ENCODE measurements around the gene FDXACB1.

The FDXACB1 gene

GRCh38 chr11:111841370-111842053 lies 37.5 kb downstream of the FDXACB1 start:
- peak; percentile 95 for DNase-seq

GRCh38 chr11:111840143-111840542 lies 38.8 kb downstream of the FDXACB1 start:
- no peak for DNase-seq

- no peak for DNase-seq
Measured at GRCh38 chr11:111838054-111838453, 40.9 kb downstream of the FDXACB1 start.

- DNase-seq, result no peak
Measured at GRCh38 chr11:111837366-111837891, 41.5 kb downstream of the FDXACB1 start.

GRCh38 chr11:111836721-111837120 lies 42.2 kb downstream of the FDXACB1 start:
- DNase-seq, result no peak

DNA sequence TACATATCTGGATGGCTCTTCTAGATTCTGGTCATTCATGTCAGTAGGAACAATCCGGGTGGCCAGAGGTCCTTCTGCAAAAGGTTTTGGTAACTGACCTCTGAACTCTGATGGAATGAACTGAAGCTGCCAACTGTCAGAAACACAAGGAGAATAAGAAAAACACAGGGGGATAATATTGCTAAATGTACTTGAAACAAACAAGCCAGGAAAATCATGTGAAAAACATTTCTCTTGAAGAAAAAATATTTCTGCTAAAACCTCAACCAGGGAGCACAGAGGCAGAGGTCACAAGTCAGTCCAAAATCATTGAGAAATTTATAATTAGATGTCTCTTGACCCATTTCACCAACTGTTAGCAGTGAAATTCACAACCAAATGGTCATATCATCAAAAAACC lies 42.8 kb downstream of the FDXACB1 start:
- DNase-seq, result no peak

- no peak for DNase-seq
Measured at GRCh38 chr11:111835665-111836064, 43.3 kb downstream of the FDXACB1 start.

GRCh38 chr11:111834432-111835163 lies 44.4 kb downstream of the FDXACB1 start:
- DNase-seq, result no peak

DNA sequence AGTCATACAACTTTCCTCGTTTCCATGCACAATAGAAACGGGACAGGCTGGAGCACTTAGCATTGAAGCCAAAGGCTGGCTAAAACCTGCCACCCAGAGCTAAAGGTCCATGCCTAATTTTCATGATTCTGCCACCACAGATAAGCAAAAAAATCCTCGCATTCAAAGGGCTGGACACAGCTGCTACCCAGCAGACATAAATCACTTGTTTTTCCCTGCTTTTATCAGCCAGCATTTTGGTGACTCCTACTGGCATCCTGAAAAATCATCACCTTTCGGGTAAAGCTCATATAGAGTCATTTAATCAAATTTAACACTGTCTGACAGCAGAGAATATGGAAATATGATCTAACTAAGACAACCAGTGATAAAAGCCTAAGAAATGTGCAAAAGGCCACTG lies 45.4 kb downstream of the FDXACB1 start:
- DNase-seq, result no peak

DNA sequence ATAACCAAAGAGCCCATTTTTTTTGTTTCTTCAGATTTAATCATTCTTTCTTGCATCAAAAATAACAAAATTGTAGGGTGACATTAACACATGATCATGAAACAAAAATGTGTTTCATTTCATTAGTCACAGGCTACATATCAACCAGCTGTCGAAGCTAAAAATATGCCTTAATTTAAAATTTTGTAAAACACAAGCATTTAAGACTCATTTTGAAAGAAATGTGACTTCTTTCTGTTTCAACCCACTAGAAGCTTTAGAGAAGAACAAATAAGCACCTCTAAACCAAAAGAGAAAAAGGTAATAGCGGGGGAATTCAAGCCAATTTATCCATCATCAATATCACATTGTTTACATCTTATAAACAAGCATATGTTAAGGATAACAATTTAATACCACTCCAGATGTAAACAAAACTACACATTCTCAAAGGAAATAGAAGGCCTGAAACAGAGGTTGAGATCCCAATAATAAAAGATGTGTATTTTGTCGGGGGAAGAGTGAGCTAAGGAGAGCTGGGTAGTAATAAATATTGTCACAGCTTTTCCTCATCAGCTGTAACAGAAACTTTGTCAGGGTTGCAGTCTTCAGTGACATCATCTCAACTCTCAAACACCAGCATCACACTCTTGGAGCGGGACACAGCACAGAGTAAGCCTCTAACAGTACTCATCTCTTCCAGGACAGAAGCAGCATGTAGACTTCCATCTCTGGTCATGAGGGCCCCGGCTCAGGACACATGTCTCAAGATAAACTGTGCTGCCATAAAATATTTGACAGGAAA lies 49.6 kb downstream of the FDXACB1 start:
- DNase-seq, result no peak

DNA sequence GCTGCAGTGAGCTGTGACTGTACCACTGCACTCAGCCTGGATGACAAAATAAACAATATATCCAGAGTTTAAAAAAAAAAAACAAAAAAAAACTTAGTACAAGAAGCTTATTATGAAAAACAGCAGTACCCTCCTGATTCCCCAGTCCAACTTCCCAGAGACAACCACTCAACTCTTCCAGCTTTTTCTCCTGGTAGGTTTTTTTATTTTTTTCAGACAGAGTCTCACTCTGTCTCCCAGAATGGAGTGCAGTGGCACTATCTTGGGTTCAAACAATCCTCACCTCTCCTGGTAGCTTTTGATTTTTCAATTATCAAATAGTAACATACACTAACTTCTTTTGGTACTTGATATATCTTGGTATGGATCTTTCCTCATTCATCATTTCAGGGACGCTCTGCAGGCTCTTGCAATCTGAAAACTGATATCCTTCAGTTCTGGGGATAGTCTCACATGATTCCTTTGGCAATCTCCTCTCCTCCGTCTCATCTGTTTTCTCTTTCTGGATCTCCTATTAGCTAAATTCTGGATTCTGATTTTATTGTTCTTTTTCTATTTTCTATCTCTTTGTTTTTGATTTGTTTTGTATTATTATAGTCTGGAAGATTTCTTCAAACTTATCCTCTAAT lies 52.5 kb downstream of the FDXACB1 start:
- DNase-seq, result no peak
